GM18517 (cell line): ENCODE measurements around the gene MYRIP.
"Not testable (repeated sequence)": the region's sequence is repeated elsewhere in the genome, so short reads cannot be mapped to it uniquely, and the experiment has no call there.

Source experiments
- ATAC-seq: cut with Tn5 transposase; IDR thresholded peaks from one replicate; pipeline ENCODE4 v1.9.1; 2021; ENCODE audit warnings: mild to moderate bottlenecking, moderate library complexity; ENCODE audit not compliant: unreplicated experiment

The MYRIP gene

GRCh38 chr3:40116478-40117177 lies 307.2 kb downstream of the MYRIP start:
- ATAC-seq = no peak

- no peak for ATAC-seq
Measured at GRCh38 chr3:40118091-40118490, 308.7 kb downstream of the MYRIP start.

- ATAC-seq = no peak
Measured at GRCh38 chr3:40120067-40120692, 310.8 kb downstream of the MYRIP start.

- no peak for ATAC-seq
Measured at GRCh38 chr3:40120806-40121205, 311.4 kb downstream of the MYRIP start.

GRCh38 chr3:40124918-40125317 lies 315.5 kb downstream of the MYRIP start:
- no peak for ATAC-seq

- no peak for ATAC-seq
Measured at GRCh38 chr3:40128166-40128565, 318.8 kb downstream of the MYRIP start.

- ATAC-seq = no peak
Measured at GRCh38 chr3:40129510-40129909, 320.1 kb downstream of the MYRIP start.

- no peak for ATAC-seq
Measured at GRCh38 chr3:40129981-40130380, 320.6 kb downstream of the MYRIP start.

GRCh38 chr3:40130721-40131120 lies 321.3 kb downstream of the MYRIP start:
- ATAC-seq = no peak

GRCh38 chr3:40133886-40134575 lies 324.6 kb downstream of the MYRIP start:
- not testable (repeated sequence) for ATAC-seq

GRCh38 chr3:40137591-40138295 lies 328.3 kb downstream of the MYRIP start:
- ATAC-seq = no peak

GRCh38 chr3:40143283-40144090 lies 334.1 kb downstream of the MYRIP start:
- no peak for ATAC-seq

GRCh38 chr3:40148827-40149226 lies 339.4 kb downstream of the MYRIP start:
- ATAC-seq = no peak

GRCh38 chr3:40152482-40153133 lies 343.2 kb downstream of the MYRIP start:
- ATAC-seq = no peak

GRCh38 chr3:40160933-40161332 lies 351.5 kb downstream of the MYRIP start:
- no peak for ATAC-seq

GRCh38 chr3:40162616-40163015 lies 353.2 kb downstream of the MYRIP start:
- ATAC-seq = no peak

- no peak for ATAC-seq
Measured at GRCh38 chr3:40166997-40167396, 357.6 kb downstream of the MYRIP start.

- no peak for ATAC-seq
Measured at GRCh38 chr3:40167958-40168357, 358.5 kb downstream of the MYRIP start.

- peak; percentile 50 for ATAC-seq
Measured at GRCh38 chr3:40169983-40170382, 360.6 kb downstream of the MYRIP start.

GRCh38 chr3:40170395-40170794 lies 361.0 kb downstream of the MYRIP start:
- peak; percentile 94 for ATAC-seq
